Measurements from ENCODE around the gene WFDC1.

DNA sequence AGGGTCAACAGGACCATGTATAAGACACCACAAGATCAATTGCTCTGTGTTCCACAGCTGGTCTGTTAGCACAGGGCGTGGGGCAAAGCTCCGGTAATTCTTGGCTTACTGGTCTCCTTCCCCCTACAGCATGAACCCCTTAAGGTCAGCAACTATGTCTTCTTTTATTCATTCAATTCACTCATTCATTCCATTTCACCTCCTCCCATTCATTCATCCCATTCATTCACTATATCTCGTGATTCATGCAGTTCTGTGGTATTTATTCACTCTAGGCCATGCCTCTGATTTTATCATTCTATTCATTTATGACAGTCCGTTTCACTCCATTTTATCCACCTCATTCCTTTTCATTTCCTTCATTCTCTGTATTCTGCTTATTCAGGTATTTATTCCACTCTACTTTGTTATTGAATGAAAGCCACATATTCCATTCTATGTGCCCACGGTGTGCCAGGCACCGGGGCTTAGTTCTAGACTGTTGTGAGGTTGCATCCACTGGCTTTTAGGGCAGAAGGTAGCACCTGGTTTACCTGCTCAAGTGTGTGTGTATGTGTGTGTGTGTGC is 19.0 kb upstream of the WFDC1 start:
- TF ChIP-seq, protein P1, sequence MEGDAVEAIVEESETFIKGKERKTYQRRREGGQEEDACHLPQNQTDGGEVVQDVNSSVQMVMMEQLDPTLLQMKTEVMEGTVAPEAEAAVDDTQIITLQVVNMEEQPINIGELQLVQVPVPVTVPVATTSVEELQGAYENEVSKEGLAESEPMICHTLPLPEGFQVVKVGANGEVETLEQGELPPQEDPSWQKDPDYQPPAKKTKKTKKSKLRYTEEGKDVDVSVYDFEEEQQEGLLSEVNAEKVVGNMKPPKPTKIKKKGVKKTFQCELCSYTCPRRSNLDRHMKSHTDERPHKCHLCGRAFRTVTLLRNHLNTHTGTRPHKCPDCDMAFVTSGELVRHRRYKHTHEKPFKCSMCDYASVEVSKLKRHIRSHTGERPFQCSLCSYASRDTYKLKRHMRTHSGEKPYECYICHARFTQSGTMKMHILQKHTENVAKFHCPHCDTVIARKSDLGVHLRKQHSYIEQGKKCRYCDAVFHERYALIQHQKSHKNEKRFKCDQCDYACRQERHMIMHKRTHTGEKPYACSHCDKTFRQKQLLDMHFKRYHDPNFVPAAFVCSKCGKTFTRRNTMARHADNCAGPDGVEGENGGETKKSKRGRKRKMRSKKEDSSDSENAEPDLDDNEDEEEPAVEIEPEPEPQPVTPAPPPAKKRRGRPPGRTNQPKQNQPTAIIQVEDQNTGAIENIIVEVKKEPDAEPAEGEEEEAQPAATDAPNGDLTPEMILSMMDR (IDR thresholded peaks at IDR 0.05; ENCODE audit: low read depth, low read length), result no peak
- TF ChIP-seq POLR2A (IDR thresholded peaks at IDR 0.05; ENCODE audit: extremely low read depth, insufficient read length), result no peak

Data from NB4 (cell line).